SU-DHL-6 (cell line): ENCODE measurements around the gene TMEM141.

Experiments
- EZH2phosphoT487 ChIP-seq: fragments of 200-600 bp; sonication (generic), shearing (Covaris generic); conservative IDR thresholded peaks from 2 replicates; pipeline ENCODE4 v1.6.1; 2018; ENCODE audit warnings: mild to moderate bottlenecking, antibody characterized with exemption, low read length, moderate library complexity, mixed read lengths
- TF ChIP-seq, protein P1 (sequence below): fragments of 200-600 bp; sonication (generic); IDR thresholded peaks from one replicate; pipeline ENCODE4 v1.5.1; 2017; ENCODE audit warnings: antibody characterized with exemption, mild to moderate bottlenecking, low read length, moderate library complexity; ENCODE audit not compliant: insufficient read depth, poor library complexity, severe bottlenecking

DNA sequence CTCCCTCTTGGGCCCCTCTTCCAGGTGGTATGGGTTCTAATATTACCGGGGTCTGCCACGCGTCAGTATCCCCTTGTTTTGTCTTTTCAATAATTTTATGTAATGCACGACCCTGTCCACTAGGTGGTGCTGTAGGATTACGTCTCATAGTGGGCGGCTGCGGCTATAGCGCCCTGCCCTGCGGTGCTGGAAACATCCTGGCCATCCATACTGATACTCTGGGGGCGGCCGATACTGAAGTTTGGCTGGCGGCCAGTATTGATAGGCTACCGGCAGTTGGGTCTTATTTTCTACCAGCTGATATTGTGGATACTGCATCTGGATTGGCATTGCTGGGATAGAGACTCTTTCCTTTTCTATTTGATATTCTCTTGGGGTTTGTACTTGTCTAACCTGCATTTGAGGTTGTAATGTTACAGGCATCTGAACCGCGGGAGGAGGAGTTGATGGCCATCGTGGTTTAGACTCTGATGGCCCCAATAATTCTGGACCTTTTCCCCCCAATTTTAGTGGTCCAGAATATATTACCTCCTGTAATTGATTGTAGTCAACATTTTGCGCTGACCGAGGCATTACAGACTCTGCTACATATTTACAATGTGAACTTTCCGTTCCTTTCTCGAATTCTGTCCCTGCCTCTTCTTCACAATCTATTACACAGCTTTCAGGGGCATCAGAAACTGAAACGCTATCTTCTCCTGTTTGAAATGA lies 3.3 kb upstream of the TMEM141 start:
- TF ChIP-seq, protein P1, sequence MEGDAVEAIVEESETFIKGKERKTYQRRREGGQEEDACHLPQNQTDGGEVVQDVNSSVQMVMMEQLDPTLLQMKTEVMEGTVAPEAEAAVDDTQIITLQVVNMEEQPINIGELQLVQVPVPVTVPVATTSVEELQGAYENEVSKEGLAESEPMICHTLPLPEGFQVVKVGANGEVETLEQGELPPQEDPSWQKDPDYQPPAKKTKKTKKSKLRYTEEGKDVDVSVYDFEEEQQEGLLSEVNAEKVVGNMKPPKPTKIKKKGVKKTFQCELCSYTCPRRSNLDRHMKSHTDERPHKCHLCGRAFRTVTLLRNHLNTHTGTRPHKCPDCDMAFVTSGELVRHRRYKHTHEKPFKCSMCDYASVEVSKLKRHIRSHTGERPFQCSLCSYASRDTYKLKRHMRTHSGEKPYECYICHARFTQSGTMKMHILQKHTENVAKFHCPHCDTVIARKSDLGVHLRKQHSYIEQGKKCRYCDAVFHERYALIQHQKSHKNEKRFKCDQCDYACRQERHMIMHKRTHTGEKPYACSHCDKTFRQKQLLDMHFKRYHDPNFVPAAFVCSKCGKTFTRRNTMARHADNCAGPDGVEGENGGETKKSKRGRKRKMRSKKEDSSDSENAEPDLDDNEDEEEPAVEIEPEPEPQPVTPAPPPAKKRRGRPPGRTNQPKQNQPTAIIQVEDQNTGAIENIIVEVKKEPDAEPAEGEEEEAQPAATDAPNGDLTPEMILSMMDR, result peak; percentile 67
- TF ChIP-seq EZH2phosphoT487, result no peak
